Measurements from ENCODE around the gene HIPK2.
A peak's percentile ranks its signal among the peaks of the same experiment; 100 is the strongest.

HIPK2 gene

DNA sequence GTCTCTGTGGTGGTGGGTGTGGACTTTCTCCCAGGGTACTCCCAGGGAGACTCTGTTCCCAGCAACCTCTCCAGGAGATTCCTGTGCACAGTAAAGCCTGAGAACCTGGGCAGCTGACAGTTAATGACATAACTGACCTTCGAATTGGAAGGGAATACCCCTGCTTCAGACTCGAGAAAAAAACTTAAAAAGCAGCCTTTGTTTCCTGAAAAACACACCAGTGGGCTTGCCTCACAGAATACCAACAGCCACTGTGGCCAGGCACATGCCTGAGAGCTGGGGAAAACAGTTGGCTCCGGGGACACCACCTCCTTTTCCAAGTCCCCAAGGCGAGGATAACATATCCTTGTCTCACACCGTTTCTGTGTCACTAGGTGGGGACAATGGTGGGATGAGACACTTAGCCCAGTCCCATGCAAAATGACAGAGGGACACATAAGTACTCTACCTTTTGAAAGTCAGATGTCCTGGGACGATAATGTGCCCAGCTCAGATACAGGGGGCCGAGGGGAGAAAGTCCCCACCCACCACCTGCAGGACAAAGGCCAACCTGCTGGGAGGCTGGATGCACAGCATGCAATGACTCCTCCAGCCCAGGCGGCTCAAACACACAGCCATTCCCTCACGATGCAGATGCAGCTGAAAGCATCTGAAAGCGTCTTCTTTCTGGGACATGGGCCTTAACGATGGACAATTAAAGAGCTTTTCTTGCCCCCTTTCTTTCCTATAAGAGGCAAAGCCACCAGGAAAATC lies 65.6 kb downstream of the HIPK2 start:
- in situ Hi-C loops (cut with MboI; ENCODE audit: low sequenced_read_pairs, unreplicated experiment), result no loop called here
- TF ChIP-seq, protein P1, sequence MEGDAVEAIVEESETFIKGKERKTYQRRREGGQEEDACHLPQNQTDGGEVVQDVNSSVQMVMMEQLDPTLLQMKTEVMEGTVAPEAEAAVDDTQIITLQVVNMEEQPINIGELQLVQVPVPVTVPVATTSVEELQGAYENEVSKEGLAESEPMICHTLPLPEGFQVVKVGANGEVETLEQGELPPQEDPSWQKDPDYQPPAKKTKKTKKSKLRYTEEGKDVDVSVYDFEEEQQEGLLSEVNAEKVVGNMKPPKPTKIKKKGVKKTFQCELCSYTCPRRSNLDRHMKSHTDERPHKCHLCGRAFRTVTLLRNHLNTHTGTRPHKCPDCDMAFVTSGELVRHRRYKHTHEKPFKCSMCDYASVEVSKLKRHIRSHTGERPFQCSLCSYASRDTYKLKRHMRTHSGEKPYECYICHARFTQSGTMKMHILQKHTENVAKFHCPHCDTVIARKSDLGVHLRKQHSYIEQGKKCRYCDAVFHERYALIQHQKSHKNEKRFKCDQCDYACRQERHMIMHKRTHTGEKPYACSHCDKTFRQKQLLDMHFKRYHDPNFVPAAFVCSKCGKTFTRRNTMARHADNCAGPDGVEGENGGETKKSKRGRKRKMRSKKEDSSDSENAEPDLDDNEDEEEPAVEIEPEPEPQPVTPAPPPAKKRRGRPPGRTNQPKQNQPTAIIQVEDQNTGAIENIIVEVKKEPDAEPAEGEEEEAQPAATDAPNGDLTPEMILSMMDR (IDR thresholded peaks at IDR 0.05; ENCODE audit: borderline replicate concordance, control extremely low read depth, extremely low read depth, insufficient read depth, missing control alignments), result no peak
- DNase-seq (ENCODE audit: low spot score), result no peak

DNA sequence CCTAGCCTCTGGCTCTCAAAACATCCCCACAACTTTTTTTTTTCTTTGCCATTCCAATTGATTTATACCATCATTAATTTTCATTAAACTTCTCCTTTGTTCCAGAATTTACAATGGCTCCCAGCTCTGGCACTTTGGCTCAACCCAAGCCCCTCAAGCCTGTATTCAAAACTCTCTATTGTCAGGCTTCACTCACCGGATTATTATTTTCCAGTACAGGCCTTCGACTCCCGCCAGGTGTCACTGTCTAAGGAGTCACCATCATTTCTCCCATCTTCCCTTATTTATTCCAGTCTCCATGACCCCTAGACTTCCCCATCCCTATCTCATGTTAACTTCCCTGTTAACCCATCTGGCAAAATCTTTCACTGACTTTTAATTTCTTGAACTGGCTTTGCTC lies 67.8 kb downstream of the HIPK2 start:
- in situ Hi-C loops (cut with MboI; ENCODE audit: low sequenced_read_pairs, unreplicated experiment), result no loop called here
- TF ChIP-seq, protein P1 (IDR thresholded peaks at IDR 0.05; ENCODE audit: borderline replicate concordance, control extremely low read depth, extremely low read depth, insufficient read depth, missing control alignments), result no peak

DNA sequence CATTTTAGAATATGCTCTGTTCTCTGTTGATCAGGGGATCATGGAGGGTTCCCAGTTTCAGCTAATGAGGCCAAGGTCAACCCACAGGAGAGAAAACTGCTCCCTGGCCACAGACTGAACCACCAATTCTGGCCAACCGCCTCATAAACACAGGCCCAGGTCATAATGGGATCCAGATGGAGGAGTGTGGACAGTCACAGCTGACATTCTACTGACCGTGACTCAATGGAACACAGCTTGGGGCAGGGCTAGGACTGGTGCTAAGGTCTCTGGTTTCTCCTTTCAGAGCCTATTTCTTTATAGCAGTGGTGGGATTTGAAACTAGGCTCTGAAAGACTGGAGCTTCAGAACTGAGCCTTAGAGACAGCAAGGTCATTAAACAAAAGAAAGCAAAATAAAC lies 68.3 kb downstream of the HIPK2 start:
- DNase-seq (ENCODE audit: low spot score), result no peak
- in situ Hi-C loops (cut with MboI; ENCODE audit: low sequenced_read_pairs, unreplicated experiment), result no loop called here
- TF ChIP-seq, protein P1 (IDR thresholded peaks at IDR 0.05; ENCODE audit: borderline replicate concordance, control extremely low read depth, extremely low read depth, insufficient read depth, missing control alignments), result no peak

More for the DNA sequence above, 67.8 kb downstream of the HIPK2 start:
- no peak for DNase-seq (ENCODE audit: low spot score)

DNA sequence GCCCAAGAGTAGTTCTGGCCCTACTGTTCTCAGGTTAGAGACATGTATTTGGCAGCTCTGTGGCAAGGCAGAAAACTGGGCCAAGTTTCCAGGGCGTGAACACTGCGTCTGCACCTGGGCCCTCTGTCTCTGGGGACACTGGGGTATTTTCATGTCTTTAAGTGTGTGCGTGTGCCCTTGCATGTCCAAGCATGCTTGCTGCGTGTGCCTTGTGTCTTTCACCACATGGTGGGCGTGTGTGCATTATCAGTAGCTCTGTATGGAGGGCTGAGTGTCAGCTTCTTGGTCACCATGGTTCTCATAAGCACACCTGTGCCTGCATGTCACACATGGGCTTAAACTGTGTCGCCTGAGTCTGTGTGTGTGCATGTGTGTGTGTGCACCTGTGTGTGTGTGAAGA lies 69.3 kb downstream of the HIPK2 start:
- in situ Hi-C loops (cut with MboI; ENCODE audit: low sequenced_read_pairs, unreplicated experiment), result no loop called here
- TF ChIP-seq, protein P1 (IDR thresholded peaks at IDR 0.05; ENCODE audit: borderline replicate concordance, control extremely low read depth, extremely low read depth, insufficient read depth, missing control alignments), result no peak
- DNase-seq (ENCODE audit: low spot score), result peak; percentile 63

DNA sequence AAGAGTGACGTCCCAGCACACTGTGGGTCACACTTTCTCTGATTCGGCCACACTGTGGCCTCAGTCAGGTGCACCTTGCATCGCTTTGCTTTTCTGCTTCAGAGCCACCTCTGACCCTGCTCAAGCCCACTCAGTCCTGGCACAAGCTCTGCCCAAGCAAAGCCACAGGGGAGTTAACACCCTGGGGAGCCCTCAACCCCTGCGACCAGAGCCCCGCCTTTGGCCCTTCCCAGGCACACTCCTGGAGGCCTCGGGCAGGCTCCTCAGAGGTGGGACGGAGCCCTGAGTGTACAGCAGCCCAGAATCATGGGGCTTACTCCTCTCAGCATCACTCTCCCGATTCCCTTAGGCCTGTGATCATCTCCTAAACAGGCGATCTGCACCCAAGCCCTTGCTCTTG lies 71.0 kb downstream of the HIPK2 start:
- DNase-seq (ENCODE audit: low spot score), result no peak
- in situ Hi-C loops (cut with MboI; ENCODE audit: low sequenced_read_pairs, unreplicated experiment), result no loop called here
- TF ChIP-seq, protein P1 (IDR thresholded peaks at IDR 0.05; ENCODE audit: borderline replicate concordance, control extremely low read depth, extremely low read depth, insufficient read depth, missing control alignments), result no peak

DNA sequence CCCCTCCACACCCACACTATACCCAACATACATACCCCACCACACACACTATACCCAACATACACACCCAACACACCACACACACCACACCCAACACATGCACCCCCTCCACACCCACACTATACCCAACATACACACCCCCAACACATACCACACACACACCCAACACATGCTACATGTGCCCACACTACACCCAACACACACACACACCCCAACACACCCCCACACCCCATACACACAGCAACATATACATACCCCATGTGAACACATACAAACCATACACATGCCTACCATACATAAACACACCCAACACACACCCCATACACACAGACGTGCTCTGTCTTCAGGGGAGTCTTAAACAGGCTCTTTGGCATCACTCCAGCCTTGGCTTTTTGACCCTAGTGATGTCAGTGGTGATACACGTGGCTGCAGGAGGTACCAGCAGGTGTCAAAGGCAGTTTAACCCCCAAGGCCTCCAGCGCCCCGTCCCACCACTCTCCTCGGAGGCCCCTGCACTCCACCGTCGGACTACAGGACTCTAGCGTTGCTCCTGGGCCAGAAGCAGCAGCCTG lies 73.4 kb downstream of the HIPK2 start:
- TF ChIP-seq, protein P1 (IDR thresholded peaks at IDR 0.05; ENCODE audit: borderline replicate concordance, control extremely low read depth, extremely low read depth, insufficient read depth, missing control alignments), result no peak
- DNase-seq (ENCODE audit: low spot score), result no peak
- in situ Hi-C loops (cut with MboI; ENCODE audit: low sequenced_read_pairs, unreplicated experiment), result no loop called here
